HEK293 (cell line): Measurements from ENCODE around the gene FASTK.

ENCODE experiments used
- CTCF ChIA-PET: fragments of 350-600 bp; formaldehyde crosslinking; extraction: SDS; loops from one replicate; lab custom pipeline; 2021; ENCODE audit warnings: antibody characterized with exemption; lab: Yijun Ruan, JAX
- POLR2A ChIA-PET: fragments of 300-600 bp; formaldehyde crosslinking; extraction: SDS; loops from one replicate; lab custom pipeline; 2020; ENCODE audit warnings: antibody characterized with exemption, inconsistent platforms; lab: Yijun Ruan, JAX
- H3K27ac ChIP-seq: fragments of 200-500 bp; sonication (Bioruptor generic); 2 replicates; pipeline ENCODE4 v1.5.1; 2014; ENCODE audit warnings: low read depth, low read length, control low read depth, inconsistent platforms; ENCODE audit errors: extremely low read depth
- H3K36me3 ChIP-seq, 2 experiments: fragments of 200-500 bp in 1 of 2; sonication (Bioruptor generic) in 1 of 2; 1 replicate in 1 of 2; 2 replicates in 1 of 2; pipeline ENCODE4 v1.5.1; 2014 to 2017; ENCODE audit warnings: inconsistent platforms in 2 of 2, low read length in 2 of 2; ENCODE audit not compliant: control insufficient read depth in 2 of 2, insufficient read depth in 1 of 2
- H3K4me1 ChIP-seq: fragments of 200-500 bp; sonication (Bioruptor generic); 2 replicates; pipeline ENCODE4 v1.5.1; 2014; ENCODE audit warnings: mild to moderate bottlenecking, low read length, inconsistent platforms; ENCODE audit not compliant: control insufficient read depth, insufficient read depth
- H3K4me3 ChIP-seq: 2 replicates; pipeline ENCODE4 v1.5.1; 2011; ENCODE audit warnings: low read depth, mild to moderate bottlenecking, control low read depth, low read length, moderate library complexity
- H3K9me3 ChIP-seq: fragments of 200-500 bp; sonication (Bioruptor generic); 2 replicates; pipeline ENCODE4 v1.5.1; 2014; ENCODE audit warnings: low read depth, low read length, inconsistent platforms; ENCODE audit not compliant: control insufficient read depth, insufficient read depth
- KLF16 ChIP-seq: fragments of 450-650 bp; formaldehyde crosslinking; IDR thresholded peaks from 2 replicates; pipeline ENCODE4 v1.5.1; 2017; ENCODE audit warnings: missing biosample characterization, missing genetic modification characterization
- MZF1 ChIP-seq: fragments of 450-650 bp; formaldehyde crosslinking; IDR thresholded peaks from 2 replicates; pipeline ENCODE4 v1.5.1; 2017; ENCODE audit warnings: missing biosample characterization, missing genetic modification characterization, borderline replicate concordance
- OSR2 ChIP-seq: fragments of 450-650 bp; formaldehyde crosslinking; IDR thresholded peaks from 2 replicates; pipeline ENCODE4 v1.5.1; 2016; ENCODE audit warnings: missing biosample characterization, missing genetic modification characterization
- PRDM6 ChIP-seq: fragments of 450-650 bp; formaldehyde crosslinking; IDR thresholded peaks from 2 replicates; pipeline ENCODE4 v1.5.1; 2017; ENCODE audit warnings: missing biosample characterization, missing genetic modification characterization
- RBAK ChIP-seq: fragments of 450-650 bp; formaldehyde crosslinking; IDR thresholded peaks from 2 replicates; pipeline ENCODE4 v1.5.1; 2016; ENCODE audit warnings: missing biosample characterization, missing genetic modification characterization
- YY1 ChIP-seq: fragments of 450-650 bp; formaldehyde crosslinking; IDR thresholded peaks from 2 replicates; pipeline ENCODE4 v1.5.1; 2018; ENCODE audit warnings: missing biosample characterization, missing genetic modification characterization
- ZBTB26 ChIP-seq: fragments of 450-650 bp; formaldehyde crosslinking; optimal IDR thresholded peaks from 2 replicates; pipeline ENCODE3; 2016; ENCODE audit warnings: missing biosample characterization, mild to moderate bottlenecking, missing genetic modification characterization
- ZFP69B ChIP-seq: fragments of 450-650 bp; formaldehyde crosslinking; IDR thresholded peaks from 2 replicates; pipeline ENCODE4 v1.5.1; 2016; ENCODE audit warnings: missing biosample characterization, missing genetic modification characterization
- ZNF138 ChIP-seq: fragments of 450-650 bp; formaldehyde crosslinking; IDR thresholded peaks from 2 replicates; pipeline ENCODE4 v1.5.1; 2016; ENCODE audit warnings: missing biosample characterization, missing genetic modification characterization, borderline replicate concordance
- ZNF140 ChIP-seq: fragments of 450-650 bp; formaldehyde crosslinking; IDR thresholded peaks from 2 replicates; pipeline ENCODE4 v1.5.1; 2016; ENCODE audit warnings: missing biosample characterization, missing genetic modification characterization
- ZNF146 ChIP-seq: fragments of 450-650 bp; formaldehyde crosslinking; IDR thresholded peaks from 2 replicates; pipeline ENCODE4 v1.5.1; 2016; ENCODE audit warnings: missing biosample characterization, missing genetic modification characterization
- ZNF16 ChIP-seq: fragments of 450-650 bp; formaldehyde crosslinking; IDR thresholded peaks from 2 replicates; pipeline ENCODE4 v1.5.1; 2016; ENCODE audit warnings: low read depth, missing biosample characterization, missing genetic modification characterization
- ZNF366 ChIP-seq: fragments of 450-650 bp; formaldehyde crosslinking; conservative IDR thresholded peaks from 2 replicates; pipeline ENCODE4 v1.5.1; 2016; ENCODE audit warnings: missing biosample characterization, missing genetic modification characterization
- ZNF623 ChIP-seq: fragments of 450-650 bp; formaldehyde crosslinking; IDR thresholded peaks from 2 replicates; pipeline ENCODE4 v1.5.1; 2016; ENCODE audit warnings: missing biosample characterization, missing genetic modification characterization
- ZNF624 ChIP-seq: fragments of 450-650 bp; formaldehyde crosslinking; IDR thresholded peaks from 2 replicates; pipeline ENCODE4 v1.5.1; 2017; ENCODE audit warnings: missing biosample characterization, missing genetic modification characterization
- ZNF701 ChIP-seq: fragments of 450-650 bp; formaldehyde crosslinking; IDR thresholded peaks from 2 replicates; pipeline ENCODE4 v1.5.1; 2016; ENCODE audit warnings: missing biosample characterization, missing genetic modification characterization
- ZNF776 ChIP-seq: fragments of 450-650 bp; formaldehyde crosslinking; IDR thresholded peaks from 2 replicates; pipeline ENCODE4 v1.5.0; 2017; ENCODE audit warnings: missing biosample characterization, missing genetic modification characterization, borderline replicate concordance
- ZNF843 ChIP-seq: fragments of 450-650 bp; formaldehyde crosslinking; IDR thresholded peaks from 2 replicates; pipeline ENCODE4 v1.5.1; 2016; ENCODE audit warnings: missing biosample characterization, missing genetic modification characterization
- TF ChIP-seq, protein P1 (sequence below): fragments of 450-650 bp; formaldehyde crosslinking; IDR thresholded peaks from 2 replicates; pipeline ENCODE4 v1.5.1; 2016; ENCODE audit warnings: missing biosample characterization, missing genetic modification characterization

FASTK gene

GRCh38 chr7:151034312-151035025, 46.1 kb downstream of the FASTK start:
- peaks cover 0 to 60% of the 10 kb centered on the region in 2 experiments; a peak in 1 of 3 replicates for H3K36me3 ChIP-seq
- H3K4me1 ChIP-seq: 0 out of 2 replicates have a peak, but pooled peaks cover 2% of the 10 kb centered on the region
- POLR2A ChIA-PET: interaction anchor here (1.0 kb wide), 1 partner anchor 75 kb away, joined by 3 read pairs; no protein-coding TSS in a partner anchor
- H3K9me3 ChIP-seq: no peaks in the 10 kb centered on the region
- TF ChIP-seq, protein P1, sequence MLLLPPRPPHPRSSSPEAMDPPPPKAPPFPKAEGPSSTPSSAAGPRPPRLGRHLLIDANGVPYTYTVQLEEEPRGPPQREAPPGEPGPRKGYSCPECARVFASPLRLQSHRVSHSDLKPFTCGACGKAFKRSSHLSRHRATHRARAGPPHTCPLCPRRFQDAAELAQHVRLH: no peak
- no peak for TF ChIP-seq ZNF776
- no peak for TF ChIP-seq MZF1 (tag by site-specific recombination)
- TF ChIP-seq KLF16 (tag by site-specific recombination): no peak
- no peak for TF ChIP-seq ZNF140 (tag by site-specific recombination)
- CTCF ChIA-PET: interaction anchor here (1.1 kb wide), 1 partner anchor 76 kb away, joined by 3 read pairs; no protein-coding TSS in a partner anchor
- no peak overlapping the region for H3K4me3 ChIP-seq
- H3K27ac ChIP-seq: no peak overlapping the region

GRCh38 chr7:151033864-151034249, 46.8 kb downstream of the FASTK start:
- H3K4me1 ChIP-seq: 0 out of 2 replicates have a peak, but pooled peaks cover 2% of the 10 kb centered on the region
- no peak overlapping the region for H3K4me3 ChIP-seq
- H3K9me3 ChIP-seq: no peaks in the 10 kb centered on the region
- ChIA-PET CTCF (interaction anchor here (0.7 to 1.1 kb wide), 2 partner anchors 16 to 77 kb away, joined by 3 read pairs; no protein-coding TSS in a partner anchor), POLR2A (interaction anchor here (1.0 kb wide), 1 partner anchor 76 kb away, joined by 3 read pairs; no protein-coding TSS in a partner anchor)
- no peak overlapping the region for H3K27ac ChIP-seq
- TF ChIP-seq OSR2 (no peak), ZNF623 (tag by site-specific recombination) (no peak), YY1 (tag by site-specific recombination) (no peak), ZNF624 (tag by site-specific recombination) (no peak), ZNF366 (tag by site-specific recombination) (no peak), ZNF843 (tag by site-specific recombination) (no peak), ZNF701 (tag by site-specific recombination) (no peak), ZNF138 (tag by site-specific recombination) (no peak), RBAK (tag by site-specific recombination) (no peak), ZNF16 (no peak), ZFP69B (no peak), ZNF146 (no peak), PRDM6 (tag by site-specific recombination) (no peak), ZBTB26 (tag by site-specific recombination) (no peak)
- peaks cover 0 to 60% of the 10 kb centered on the region in 2 experiments; a peak in 1 of 3 replicates for H3K36me3 ChIP-seq
